GM12891 (cell line): ENCODE data around the gene ATP1A2.

Source experiments
- DNase-seq: peaks from one replicate; pipeline ENCODE4 v3.0.0; 2011; ENCODE audit warnings: low spot score; ENCODE audit not compliant: insufficient read length
- FAIRE-seq: peaks from 2 replicates; lab custom pipeline; 2011; peaks lifted over from hg19 to GRCh38; lab: Jason Lieb, UNC
- PAX5 ChIP-seq: IDR thresholded peaks from 2 replicates; pipeline ENCODE4 v1.6.1; 2011; ENCODE audit warnings: low read length, moderate library complexity, mild to moderate bottlenecking; ENCODE audit not compliant: insufficient read depth, severe bottlenecking
- POLR2A ChIP-seq: IDR thresholded peaks from 2 replicates; pipeline ENCODE4 v1.6.1; 2011; ENCODE audit warnings: low read depth, low read length, control low read depth
- POLR2AphosphoS5 ChIP-seq: IDR thresholded peaks from 2 replicates; pipeline ENCODE4 v1.6.1; 2011; ENCODE audit warnings: low read depth, low read length, control low read depth
- POU2F2 ChIP-seq: IDR thresholded peaks from 2 replicates; pipeline ENCODE4 v1.6.1; 2011; ENCODE audit warnings: low read depth, mild to moderate bottlenecking, control low read depth, low read length, moderate library complexity
- SPI1 ChIP-seq: IDR thresholded peaks from 2 replicates; pipeline ENCODE4 v1.6.1; 2011; ENCODE audit warnings: low read depth, low read length, control low read depth
- TAF1 ChIP-seq: IDR thresholded peaks from 2 replicates; pipeline ENCODE4 v1.6.1; 2011; ENCODE audit warnings: low read depth, low read length, control low read depth

ATP1A2 gene

GRCh38 chr1:160137216-160137862 lies 21.8 kb downstream of the ATP1A2 start:
- DNase-seq, result no peak
- TF ChIP-seq POU2F2 (no peak), PAX5 (no peak), POLR2AphosphoS5 (no peak), SPI1 (no peak), TAF1 (no peak), POLR2A (no peak)
- FAIRE-seq, result no peak

- no peak for TF ChIP-seq SPI1
- TF ChIP-seq POLR2AphosphoS5, result no peak
- no peak for TF ChIP-seq PAX5
- no peak for TF ChIP-seq TAF1
- no peak for TF ChIP-seq POU2F2
- TF ChIP-seq POLR2A, result no peak
- DNase-seq (no peak), FAIRE-seq (no peak)
Observed at GRCh38 chr1:160139840-160140239, 24.3 kb downstream of the ATP1A2 start.

GRCh38 chr1:160143695-160144094 lies 28.1 kb downstream of the ATP1A2 start:
- no peak for DNase-seq
- no peak for FAIRE-seq
- TF ChIP-seq SPI1 (peak; percentile 78), PAX5 (no peak)

- no peak for DNase-seq
- no peak for TF ChIP-seq TAF1
- TF ChIP-seq POLR2AphosphoS5, result no peak
- TF ChIP-seq SPI1, result no peak
- no peak for TF ChIP-seq POU2F2
- no peak for TF ChIP-seq POLR2A
- TF ChIP-seq PAX5, result no peak
- no peak for FAIRE-seq
Observed at GRCh38 chr1:160144921-160145320, 29.4 kb downstream of the ATP1A2 start.

- FAIRE-seq (no peak), DNase-seq (no peak)
- TF ChIP-seq POU2F2 (no peak), TAF1 (no peak), PAX5 (no peak), POLR2A (no peak), SPI1 (no peak), POLR2AphosphoS5 (no peak)
Observed at GRCh38 chr1:160146107-160146506, 30.5 kb downstream of the ATP1A2 start.

- DNase-seq (no peak), FAIRE-seq (no peak)
- TF ChIP-seq POLR2AphosphoS5 (no peak), TAF1 (no peak), PAX5 (no peak), POU2F2 (no peak), POLR2A (no peak), SPI1 (no peak)
Observed at GRCh38 chr1:160148121-160148520, 32.6 kb downstream of the ATP1A2 start.

- no peak for TF ChIP-seq SPI1
- TF ChIP-seq PAX5, result no peak
- TF ChIP-seq POU2F2, result no peak
- no peak for TF ChIP-seq POLR2AphosphoS5
- TF ChIP-seq POLR2A, result no peak
- no peak for TF ChIP-seq TAF1
- DNase-seq, result no peak
- no peak for FAIRE-seq
Observed at GRCh38 chr1:160149233-160149632, 33.7 kb downstream of the ATP1A2 start.

- DNase-seq (no peak), FAIRE-seq (no peak)
- TF ChIP-seq TAF1 (no peak), PAX5 (no peak), POU2F2 (no peak)
Observed at GRCh38 chr1:160149716-160150115, 34.2 kb downstream of the ATP1A2 start.

- DNase-seq, result no peak
- FAIRE-seq, result no peak
- TF ChIP-seq POLR2A, result no peak
- TF ChIP-seq POU2F2, result no peak
- no peak for TF ChIP-seq TAF1
- TF ChIP-seq POLR2AphosphoS5, result no peak
- no peak for TF ChIP-seq SPI1
- no peak for TF ChIP-seq PAX5
Observed at GRCh38 chr1:160151303-160151702, 35.7 kb downstream of the ATP1A2 start, which contains the start of gene ATP1A4. Gene ATP1A4, plus strand, starts transcription at chr1:160151603. Its CDS starts 438 bp downstream, at chr1:160152041.

GRCh38 chr1:160154790-160155189 lies 39.2 kb downstream of the ATP1A2 start:
- no peak for DNase-seq
- TF ChIP-seq POLR2AphosphoS5 (no peak), TAF1 (no peak), SPI1 (0 out of 2 replicates have a peak, but pooled peaks have one; percentile 27), PAX5 (no peak)
- no peak for FAIRE-seq

- FAIRE-seq (no peak), DNase-seq (no peak)
- TF ChIP-seq SPI1, result no peak
- TF ChIP-seq PAX5, result no peak
- no peak for TF ChIP-seq TAF1
- TF ChIP-seq POU2F2, result no peak
- no peak for TF ChIP-seq POLR2AphosphoS5
- no peak for TF ChIP-seq POLR2A
Observed at GRCh38 chr1:160156361-160156760, 40.8 kb downstream of the ATP1A2 start.
